ENCODE data around the gene ZNF318.
A peak's percentile ranks its signal among the peaks of the same experiment; 100 is the strongest.

The ZNF318 gene

DNA sequence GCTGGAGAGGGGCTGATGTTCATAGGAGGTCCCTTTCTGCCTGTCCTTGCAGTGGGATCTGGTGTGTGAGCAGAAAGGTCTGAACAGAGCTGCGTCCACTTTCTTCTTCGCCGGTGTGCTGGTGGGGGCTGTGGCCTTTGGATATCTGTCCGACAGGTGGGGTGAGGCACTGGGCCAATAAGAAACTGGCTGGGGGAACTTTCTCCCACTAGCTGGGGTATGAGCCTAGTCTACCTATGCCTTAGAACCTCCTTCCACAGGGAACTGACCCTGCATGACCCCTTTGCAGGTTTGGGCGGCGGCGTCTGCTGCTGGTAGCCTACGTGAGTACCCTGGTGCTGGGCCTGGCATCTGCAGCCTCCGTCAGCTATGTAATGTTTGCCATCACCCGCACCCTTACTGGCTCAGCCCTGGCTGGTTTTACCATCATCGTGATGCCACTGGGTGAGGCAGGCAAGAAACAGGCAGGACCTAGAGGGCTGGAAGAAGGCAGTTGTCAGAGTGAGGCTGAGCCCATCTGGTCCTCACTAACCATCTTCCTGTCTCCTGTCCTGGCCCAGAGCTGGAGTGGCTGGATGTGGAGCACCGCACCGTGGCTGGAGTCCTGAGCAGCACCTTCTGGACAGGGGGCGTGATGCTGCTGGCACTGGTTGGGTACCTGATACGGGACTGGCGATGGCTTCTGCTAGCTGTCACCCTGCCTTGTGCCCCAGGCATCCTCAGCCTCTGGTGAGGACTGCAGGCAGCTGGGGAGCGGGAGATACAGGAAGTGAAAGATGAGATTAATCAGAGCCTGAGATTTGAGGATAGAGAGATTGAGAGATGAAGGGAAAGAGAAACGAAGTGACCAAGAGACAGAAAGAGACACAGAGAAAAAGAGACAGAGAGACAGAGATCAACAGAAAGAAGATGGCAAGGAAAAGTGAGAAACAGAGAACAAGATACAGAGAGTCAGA lies 69.8 kb downstream of the ZNF318 start:
- DNase-seq, result no peak

DNA sequence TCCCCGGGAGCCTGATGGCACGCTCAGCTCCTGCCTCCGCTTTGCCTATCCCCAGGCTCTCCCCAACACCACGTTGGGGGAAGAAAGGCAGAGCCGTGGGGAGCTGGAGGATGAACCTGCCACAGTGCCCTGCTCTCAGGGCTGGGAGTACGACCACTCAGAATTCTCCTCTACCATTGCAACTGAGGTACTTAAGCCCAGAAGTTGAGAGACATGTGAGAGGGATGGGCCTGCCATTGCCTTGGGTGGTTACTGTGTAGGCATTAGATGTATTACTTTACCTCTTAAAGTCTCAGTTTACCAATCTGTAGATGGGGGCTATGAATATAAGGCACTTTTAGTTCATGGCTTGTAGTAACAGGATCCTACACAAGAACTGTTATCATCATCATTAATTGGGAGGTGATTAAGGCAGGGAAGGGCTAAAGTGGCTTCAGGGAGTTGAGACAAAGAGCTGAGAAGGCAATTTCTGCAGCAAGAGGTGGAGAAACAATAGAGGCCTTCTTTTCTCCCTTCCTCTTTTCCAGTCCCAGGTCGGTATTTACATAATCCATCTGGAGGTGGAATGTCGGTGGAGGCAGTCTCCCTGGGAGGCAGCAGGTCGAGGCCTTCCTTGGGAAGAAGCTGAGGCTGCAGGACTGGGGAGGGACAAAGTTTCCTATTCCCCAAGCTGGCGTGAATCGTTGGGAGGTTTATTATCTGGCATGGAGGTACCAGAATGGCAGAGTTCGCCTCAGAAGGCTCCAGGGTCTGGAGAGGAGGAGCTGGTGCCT lies 70.7 kb downstream of the ZNF318 start:
- no peak for DNase-seq

GRCh38 chr6:43297644-43298564 lies 71.5 kb downstream of the ZNF318 start, which contains the start of gene SLC22A7:
Gene SLC22A7 (plus strand): TSS chr6:43298260. CDS start chr6:43298359, 99 bp downstream.
- DNase-seq, result no peak

DNA sequence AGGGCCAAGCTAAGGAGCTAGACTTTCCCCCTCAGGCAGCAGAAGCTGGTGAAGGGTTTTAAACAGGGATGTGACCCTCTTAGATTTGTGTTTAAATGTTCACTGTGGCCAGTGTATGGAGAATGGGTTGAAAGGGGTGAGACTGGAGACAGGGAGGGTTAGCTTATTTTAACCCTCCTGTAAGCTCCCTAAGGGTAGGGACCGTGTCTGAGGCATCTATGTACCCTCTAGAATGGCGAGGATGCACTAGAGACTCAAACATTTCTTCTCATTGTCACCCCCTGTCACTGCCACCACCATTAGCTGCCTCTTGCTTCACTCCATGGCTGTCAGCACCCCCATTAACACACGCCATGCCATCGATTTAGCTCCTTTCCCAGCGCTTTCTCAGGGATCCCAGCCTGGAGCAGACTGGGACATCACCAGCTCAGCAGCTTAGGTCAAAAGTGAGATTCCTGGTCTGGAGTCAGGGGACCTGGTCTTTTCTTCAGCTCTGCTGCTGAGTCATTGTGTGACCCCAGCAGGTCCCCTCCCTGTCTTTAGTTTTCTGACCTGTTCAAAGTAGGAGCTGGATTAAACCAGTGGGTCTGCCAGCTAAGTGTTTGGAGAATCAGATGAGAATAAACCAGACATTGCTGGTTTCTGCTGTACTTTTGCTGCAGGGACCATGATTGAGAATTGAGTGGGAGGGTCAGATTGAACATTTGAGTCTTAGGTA lies 72.5 kb downstream of the ZNF318 start:
- no peak for DNase-seq

DNA sequence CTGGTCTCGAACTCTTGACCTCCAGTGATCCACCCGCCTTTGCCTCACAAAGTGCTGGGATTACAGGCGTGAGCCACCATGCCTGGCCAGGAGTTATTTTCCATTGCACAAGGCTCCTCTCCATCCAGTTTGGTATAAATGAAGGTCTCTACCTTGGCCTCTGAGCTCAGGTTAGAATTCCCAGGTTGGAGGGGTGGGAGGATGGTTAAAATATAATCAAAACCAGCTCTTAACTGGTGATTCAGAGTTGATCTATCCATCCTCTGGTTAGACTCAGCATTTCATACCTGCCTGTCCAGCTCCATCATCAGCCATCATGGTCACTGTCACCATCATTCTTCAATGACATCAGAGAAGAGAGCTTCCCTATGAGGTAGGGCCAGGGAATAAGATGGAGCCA lies 74.0 kb downstream of the ZNF318 start:
- DNase-seq, result no peak

DNA sequence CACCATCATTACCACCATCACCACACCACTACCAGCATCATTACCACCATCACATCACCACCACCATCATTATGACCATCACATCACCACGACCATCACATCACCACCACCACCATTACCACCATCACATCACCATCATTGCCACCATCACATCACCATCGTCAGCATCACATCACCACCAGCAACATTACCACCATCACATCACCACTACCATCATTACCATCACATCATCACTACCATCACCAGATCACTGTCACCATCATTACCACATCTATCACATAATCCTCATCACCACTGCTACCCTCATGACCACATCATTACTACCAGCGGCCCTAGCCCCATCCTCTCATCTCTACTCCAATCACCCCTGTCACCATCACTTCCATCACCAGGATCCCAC lies 74.9 kb downstream of the ZNF318 start:
- no peak for DNase-seq

- DNase-seq, result no peak
Measured at GRCh38 chr6:43293698-43294097, 75.7 kb downstream of the ZNF318 start.

- DNase-seq, result no peak
Measured at GRCh38 chr6:43292763-43293318, 76.6 kb downstream of the ZNF318 start.

DNA sequence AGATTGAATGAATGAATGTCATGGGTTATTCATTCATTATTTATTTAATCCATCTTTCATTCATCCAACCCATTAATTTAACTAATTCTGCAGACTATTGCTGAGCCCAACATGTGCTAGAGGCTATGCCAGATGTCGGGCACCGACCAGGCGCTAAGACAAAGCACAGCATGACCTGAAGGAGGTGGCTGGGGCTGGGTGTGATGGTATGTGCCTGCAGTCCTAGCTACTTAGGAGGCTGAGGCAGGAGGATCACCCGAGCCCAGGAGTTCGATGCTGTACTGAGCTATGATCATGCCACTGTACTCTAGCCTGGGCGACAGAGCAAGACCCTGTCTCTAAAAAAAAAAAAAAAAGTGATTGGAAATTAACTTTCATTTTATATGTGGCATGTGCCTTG lies 77.1 kb downstream of the ZNF318 start:
- DNase-seq, result no peak

GRCh38 chr6:43291708-43292107 lies 77.7 kb downstream of the ZNF318 start:
- no peak for DNase-seq

DNA sequence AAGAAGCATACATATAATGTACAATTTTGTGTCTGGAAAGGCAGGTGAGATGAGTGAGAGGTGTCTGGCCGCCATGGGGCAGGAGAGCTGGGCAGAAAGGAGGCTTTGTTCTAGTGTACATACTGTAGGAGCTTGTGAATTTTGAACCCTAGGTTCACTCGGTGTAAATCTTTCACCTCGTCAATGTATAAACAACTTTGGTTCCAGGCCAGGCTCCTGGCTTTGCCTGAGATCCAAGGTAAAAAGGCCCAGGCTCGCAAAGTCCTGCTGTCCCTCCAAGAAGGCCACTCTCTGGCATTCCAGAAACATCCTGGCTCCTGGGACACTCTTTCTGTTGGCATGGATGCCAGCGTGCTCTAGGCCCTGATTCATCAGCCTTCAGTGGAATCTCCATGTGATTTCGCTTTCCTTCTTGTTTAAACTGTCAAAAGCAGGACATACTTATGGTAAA lies 78.5 kb downstream of the ZNF318 start:
- no peak for DNase-seq

GRCh38 chr6:43290339-43290904 lies 79.0 kb downstream of the ZNF318 start:
- no peak for DNase-seq

GRCh38 chr6:43287717-43288679 lies 81.4 kb downstream of the ZNF318 start:
- no peak for DNase-seq

- peak; percentile 33 for DNase-seq
Measured at GRCh38 chr6:43286980-43287716, 82.3 kb downstream of the ZNF318 start.

DNA sequence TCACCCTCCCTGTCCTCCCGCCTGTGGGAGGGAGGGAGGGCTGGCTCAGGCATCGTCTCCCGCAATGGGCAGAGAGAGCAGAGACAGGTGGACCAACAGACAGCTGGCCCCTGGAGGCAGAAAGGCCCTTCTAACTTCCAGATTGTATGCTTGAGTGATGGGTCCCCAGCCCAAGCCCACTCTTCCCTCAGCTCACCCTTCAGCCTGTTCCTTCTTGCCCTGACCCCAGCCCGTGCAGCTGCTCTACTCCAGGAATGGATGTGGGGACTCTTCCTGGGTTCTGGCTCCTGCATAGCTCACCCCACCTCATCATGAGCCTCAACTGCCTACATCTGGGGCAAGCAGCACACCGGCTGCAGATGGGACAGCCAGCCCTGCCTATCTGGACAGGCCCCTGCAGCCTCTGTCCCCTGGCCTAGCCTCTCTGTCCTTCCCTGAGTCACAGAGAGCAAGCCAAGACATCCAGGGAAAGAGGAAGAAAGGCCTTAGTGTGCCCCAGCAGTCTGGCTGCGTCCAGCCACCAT lies 82.9 kb downstream of the ZNF318 start:
- DNase-seq, result no peak

All from right kidney (tissue), 1 donor.